ENCODE measurements around the gene LRRIQ4.

The LRRIQ4 gene

GRCh38 chr3:169836078-169836941 is 23.6 kb downstream of the LRRIQ4 start:
- TF ChIP-seq CTCF (IDR thresholded peaks at IDR 0.05; ENCODE audit: low read depth, low read length, missing control alignments) = no peak
- no peak for DNase-seq (ENCODE audit: extremely low read depth, low read depth)
- H3K4me3 ChIP-seq (replicated peaks; ENCODE audit: low read depth, low read length) = no peak overlapping the region

GRCh38 chr3:169836942-169837275 is 24.2 kb downstream of the LRRIQ4 start:
- DNase-seq (ENCODE audit: extremely low read depth, low read depth) = no peak
- H3K4me3 ChIP-seq (replicated peaks; ENCODE audit: low read depth, low read length) = no peak overlapping the region
- no peak for TF ChIP-seq CTCF (IDR thresholded peaks at IDR 0.05; ENCODE audit: low read depth, low read length, missing control alignments)

- no peak for TF ChIP-seq CTCF (IDR thresholded peaks at IDR 0.05; ENCODE audit: low read depth, low read length, missing control alignments)
- no peak overlapping the region for H3K4me3 ChIP-seq (replicated peaks; ENCODE audit: low read depth, low read length)
- DNase-seq (ENCODE audit: extremely low read depth, low read depth) = no peak
Observed at GRCh38 chr3:169838511-169839030, 25.9 kb downstream of the LRRIQ4 start.

GRCh38 chr3:169841171-169841570 is 28.5 kb downstream of the LRRIQ4 start:
- DNase-seq (ENCODE audit: extremely low read depth, low read depth) = no peak

GRCh38 chr3:169842960-169843359 is 30.3 kb downstream of the LRRIQ4 start:
- no peak for DNase-seq (ENCODE audit: extremely low read depth, low read depth)
- H3K4me3 ChIP-seq (replicated peaks; ENCODE audit: low read depth, low read length) = no peak overlapping the region
- TF ChIP-seq CTCF (IDR thresholded peaks at IDR 0.05; ENCODE audit: low read depth, low read length, missing control alignments) = no peak

More at GRCh38 chr3:169841171-169841570, 28.5 kb downstream of the LRRIQ4 start:
- no peak for TF ChIP-seq CTCF (IDR thresholded peaks at IDR 0.05; ENCODE audit: low read depth, low read length, missing control alignments)
- H3K4me3 ChIP-seq (replicated peaks; ENCODE audit: low read depth, low read length) = no peak overlapping the region

- no peak for TF ChIP-seq CTCF (IDR thresholded peaks at IDR 0.05; ENCODE audit: low read depth, low read length, missing control alignments)
- peak; percentile 12 for DNase-seq (ENCODE audit: extremely low read depth, low read depth)
- H3K4me3 ChIP-seq (replicated peaks; ENCODE audit: low read depth, low read length) = no peak overlapping the region
Observed at GRCh38 chr3:169846458-169847193, 34.0 kb downstream of the LRRIQ4 start.

Data from HFF-Myc (cell line).